ENCODE data around the gene NTRK3.

NTRK3 gene

GRCh38 chr15:88276821-88277410 is 20.4 kb upstream of the NTRK3 start:
- TF ChIP-seq CSDC2 (CRISPR knock-in tag; IDR thresholded peaks at IDR 0.05) (no peak), PATZ1 (CRISPR knock-in tag; IDR thresholded peaks at IDR 0.05; ENCODE audit: borderline replicate concordance) (no peak), ZNF8 (CRISPR knock-in tag; IDR thresholded peaks at IDR 0.05) (no peak), TOX (CRISPR knock-in tag; IDR thresholded peaks at IDR 0.05; ENCODE audit: borderline replicate concordance) (no peak), ZFP30 (CRISPR knock-in tag; IDR thresholded peaks at IDR 0.05) (no peak), ZC3H10 (CRISPR knock-in tag; IDR thresholded peaks at IDR 0.05) (no peak), TSHZ2 (CRISPR knock-in tag; IDR thresholded peaks at IDR 0.05) (no peak), ESRRG (CRISPR knock-in tag; IDR thresholded peaks at IDR 0.05) (no peak), ARNTL (CRISPR knock-in tag; IDR thresholded peaks at IDR 0.05; ENCODE audit: borderline replicate concordance, low read depth) (no peak)
- no peak for ATAC-seq

GRCh38 chr15:88275804-88276203 is 19.3 kb upstream of the NTRK3 start:
- no peak for ATAC-seq
- TF ChIP-seq ZNF70 (CRISPR knock-in tag; IDR thresholded peaks at IDR 0.05) = no peak
- no peak for TF ChIP-seq CSRNP3 (CRISPR knock-in tag; IDR thresholded peaks at IDR 0.05)
- no peak for TF ChIP-seq TCF4 (CRISPR knock-in tag; IDR thresholded peaks at IDR 0.05; ENCODE audit: borderline replicate concordance)
- TF ChIP-seq TOX (CRISPR knock-in tag; IDR thresholded peaks at IDR 0.05; ENCODE audit: borderline replicate concordance) = no peak
- TF ChIP-seq PPARA (CRISPR knock-in tag; IDR thresholded peaks at IDR 0.05; ENCODE audit: borderline replicate concordance) = no peak
- TF ChIP-seq ARNTL (CRISPR knock-in tag; IDR thresholded peaks at IDR 0.05; ENCODE audit: borderline replicate concordance, low read depth) = no peak
- no peak for TF ChIP-seq PATZ1 (CRISPR knock-in tag; IDR thresholded peaks at IDR 0.05; ENCODE audit: borderline replicate concordance)
- TF ChIP-seq POU6F1 (CRISPR knock-in tag; IDR thresholded peaks at IDR 0.05; ENCODE audit: borderline replicate concordance, low read depth) = no peak
- TF ChIP-seq TSHZ2 (CRISPR knock-in tag; IDR thresholded peaks at IDR 0.05) = no peak
- TF ChIP-seq BACH2 (CRISPR knock-in tag; IDR thresholded peaks at IDR 0.05; ENCODE audit: borderline replicate concordance) = no peak
- TF ChIP-seq ISL1 (CRISPR knock-in tag; IDR thresholded peaks at IDR 0.05) = no peak
- TF ChIP-seq RARB (CRISPR knock-in tag; IDR thresholded peaks at IDR 0.05) = no peak
- TF ChIP-seq OSR1 (CRISPR knock-in tag; IDR thresholded peaks at IDR 0.05) = no peak
- TF ChIP-seq ZNF565 (CRISPR knock-in tag; conservative IDR thresholded peaks at IDR 0.05; ENCODE audit: low read depth) = no peak
- TF ChIP-seq ZC3H10 (CRISPR knock-in tag; IDR thresholded peaks at IDR 0.05) = no peak

All from SK-N-SH treated with all-trans-retinoic acid at 6 μM for 48 hours (cell line).